Left forelimb (tissue), 1 donor: ENCODE measurements around the gene RFX3.
"Not testable (repeated sequence)": the region's sequence is repeated elsewhere in the genome, so short reads cannot be mapped to it uniquely, and the experiment has no call there.

ENCODE experiments used
- DNase-seq: peaks from one replicate; pipeline ENCODE4 v3.0.0-alpha.2; 2018; ENCODE audit warnings: low spot score

Gene RFX3

DNA sequence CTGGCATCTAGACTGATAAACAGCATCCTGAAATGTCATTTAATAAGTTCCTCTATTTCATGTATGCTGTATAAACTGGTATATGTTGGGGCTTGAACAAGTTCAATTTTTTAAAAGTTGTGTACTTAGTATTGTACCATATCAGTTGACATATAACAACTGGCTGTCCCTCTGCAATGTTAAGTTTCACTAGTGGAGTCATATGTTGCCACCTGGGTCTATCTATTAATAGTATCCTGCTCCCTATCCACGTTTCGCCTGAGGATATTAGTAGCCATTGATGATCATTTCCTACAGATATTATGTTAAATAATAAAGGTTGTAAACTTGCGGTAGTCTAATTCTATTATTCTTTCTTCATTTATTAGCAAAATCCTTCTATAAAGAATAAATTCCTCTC is 177.6 kb downstream of the RFX3 start:
- no peak for DNase-seq

DNA sequence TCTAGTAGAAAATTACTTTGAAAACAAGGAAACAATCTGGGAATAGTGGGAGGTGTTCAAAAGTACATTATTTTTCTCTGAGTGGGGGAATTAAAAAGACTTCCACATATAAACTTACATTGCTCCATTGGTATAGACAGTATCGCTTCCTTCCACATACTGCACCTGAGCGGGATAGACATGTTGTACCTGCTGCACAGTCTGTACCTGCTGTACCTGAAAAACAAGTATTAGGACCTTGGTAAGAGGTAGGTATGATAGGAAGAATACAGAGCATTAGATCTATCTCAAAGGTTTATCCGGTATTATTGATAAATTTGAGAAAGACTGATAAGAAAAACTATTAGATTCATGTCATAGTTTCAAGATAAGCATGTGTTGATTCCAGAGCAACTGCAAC is 179.3 kb downstream of the RFX3 start:
- DNase-seq, result no peak

DNA sequence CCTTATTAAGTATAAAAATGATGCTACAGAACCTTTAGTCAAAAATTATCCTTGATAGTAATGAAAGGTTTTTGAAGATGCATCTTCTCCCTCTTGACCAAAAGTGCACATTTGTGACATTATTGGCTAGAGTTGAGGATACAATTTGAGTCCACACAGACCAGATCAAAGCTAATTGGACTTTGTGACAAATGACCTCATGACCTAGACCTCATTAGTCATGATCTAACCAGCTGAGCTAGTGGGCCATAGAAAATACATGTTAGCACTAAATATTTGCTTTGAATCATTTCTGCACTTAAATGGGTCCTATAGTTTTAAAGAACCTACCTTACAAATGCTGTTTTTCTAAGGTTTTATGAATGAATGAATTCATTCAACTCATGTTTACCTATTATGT is 182.1 kb downstream of the RFX3 start:
- no peak for DNase-seq

DNA sequence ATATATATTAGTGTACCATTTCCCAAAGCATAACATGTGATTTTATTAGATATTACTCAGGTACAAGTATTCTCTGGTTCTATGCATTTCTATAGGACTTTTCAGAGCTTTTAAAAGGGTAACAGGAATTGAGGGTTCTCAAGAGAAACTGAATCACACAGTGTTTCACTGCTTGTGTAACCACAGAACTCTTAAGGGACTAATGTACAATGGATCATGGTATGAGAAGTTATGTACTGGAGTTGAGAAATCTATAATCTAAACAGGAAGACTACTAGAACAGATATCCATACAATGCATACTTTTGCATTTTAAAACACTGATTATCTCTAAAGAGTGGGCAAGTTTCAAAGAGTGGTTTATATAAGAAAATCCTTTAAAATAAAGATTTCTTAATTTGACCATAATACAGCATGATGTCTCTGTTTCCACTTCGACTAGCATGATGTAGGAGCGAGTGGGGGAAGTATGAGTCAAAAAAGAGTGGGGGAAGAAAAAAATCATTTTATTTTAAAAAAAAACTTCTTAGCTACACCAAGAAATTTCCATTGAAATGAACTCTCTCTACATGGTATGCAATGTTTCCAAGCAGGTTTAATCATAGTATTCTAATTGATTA is 183.5 kb downstream of the RFX3 start:
- no peak for DNase-seq

DNA sequence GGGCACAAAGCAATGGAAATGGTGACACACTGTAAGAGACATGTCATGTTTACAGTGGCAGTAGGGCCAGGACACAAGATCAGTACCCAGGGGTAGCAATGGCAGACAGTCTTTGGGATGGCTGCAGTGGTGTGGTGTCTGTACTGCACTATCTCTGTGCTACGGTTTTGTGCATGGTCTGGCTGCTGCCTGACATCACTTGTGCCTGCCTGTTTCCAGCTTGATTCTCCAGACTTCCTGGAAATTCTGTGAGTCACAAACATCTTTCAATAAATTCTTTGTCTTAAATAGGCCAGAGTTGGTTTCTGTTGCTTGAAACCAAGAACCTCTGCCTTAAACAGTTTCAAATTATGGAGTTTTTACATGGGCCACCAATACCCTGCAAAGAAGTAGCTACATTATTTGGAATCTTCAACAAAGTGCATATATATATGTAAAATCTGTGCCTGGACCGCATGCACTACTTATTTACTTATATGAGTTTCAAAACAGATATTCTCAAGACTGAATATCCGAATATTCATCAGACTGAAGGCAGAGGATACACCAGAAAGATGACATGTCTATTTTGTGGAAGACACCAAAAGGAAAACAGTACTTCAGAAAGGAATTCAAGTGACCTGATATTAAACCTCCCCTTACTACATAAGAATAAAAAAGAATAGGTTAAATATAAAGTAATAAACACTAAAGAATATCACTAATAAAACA is 188.1 kb downstream of the RFX3 start:
- no peak for DNase-seq

DNA sequence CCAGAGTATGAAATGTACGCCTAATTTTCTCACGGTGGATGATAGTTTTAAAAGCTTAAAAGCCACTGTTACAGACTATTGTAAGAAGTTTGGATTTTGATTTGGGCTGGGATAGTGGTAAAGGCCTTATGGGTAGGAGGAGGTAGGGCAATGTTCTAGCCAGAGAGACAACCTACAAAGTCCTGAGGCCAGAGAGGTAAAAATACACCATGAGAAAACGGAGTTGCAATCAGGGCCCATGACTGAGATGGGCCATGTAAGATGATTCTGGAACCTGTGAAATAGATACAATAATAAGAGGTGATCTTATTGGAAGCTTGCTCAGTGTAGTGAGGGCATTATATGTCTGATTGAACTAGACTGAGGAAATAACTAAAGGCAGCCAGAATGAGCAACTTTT is 188.8 kb downstream of the RFX3 start:
- no peak for DNase-seq

DNA sequence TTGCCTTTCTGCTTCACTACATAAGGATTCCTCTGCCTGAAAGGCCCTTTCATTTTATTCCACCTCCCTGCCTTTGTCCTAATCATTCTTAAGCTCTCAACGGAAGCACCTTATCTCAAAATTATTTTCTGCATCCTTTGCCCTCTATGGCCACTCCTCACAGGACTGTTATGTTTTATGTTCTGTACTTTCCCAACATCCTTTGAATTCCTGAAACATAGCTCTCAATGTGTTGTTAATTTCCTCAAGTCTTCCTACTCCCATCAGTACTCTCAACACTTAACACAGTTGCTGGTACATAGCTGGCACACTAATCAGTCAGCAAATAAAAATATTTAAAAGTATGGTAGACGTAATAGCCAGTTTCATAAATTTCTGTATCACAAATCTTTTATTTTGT is 193.0 kb downstream of the RFX3 start:
- no peak for DNase-seq

DNA sequence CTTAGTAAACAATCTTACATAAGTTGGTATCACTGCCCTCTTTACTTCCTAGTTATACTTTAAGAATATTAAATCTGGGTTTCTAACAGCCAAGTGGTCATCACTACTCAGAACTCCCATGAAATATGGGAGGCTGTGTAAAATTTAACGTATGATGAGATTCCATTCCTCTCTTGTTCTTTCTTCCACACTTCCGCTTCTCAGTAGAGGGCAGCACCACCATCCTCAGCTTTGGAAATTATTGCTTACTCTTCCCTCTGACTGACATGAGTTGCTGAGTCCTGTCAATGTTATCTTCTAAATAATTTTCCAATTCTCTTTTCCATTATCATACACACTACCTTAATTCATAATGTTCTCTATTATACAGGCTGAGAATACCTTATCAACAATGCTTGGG is 194.0 kb downstream of the RFX3 start:
- DNase-seq, result no peak

DNA sequence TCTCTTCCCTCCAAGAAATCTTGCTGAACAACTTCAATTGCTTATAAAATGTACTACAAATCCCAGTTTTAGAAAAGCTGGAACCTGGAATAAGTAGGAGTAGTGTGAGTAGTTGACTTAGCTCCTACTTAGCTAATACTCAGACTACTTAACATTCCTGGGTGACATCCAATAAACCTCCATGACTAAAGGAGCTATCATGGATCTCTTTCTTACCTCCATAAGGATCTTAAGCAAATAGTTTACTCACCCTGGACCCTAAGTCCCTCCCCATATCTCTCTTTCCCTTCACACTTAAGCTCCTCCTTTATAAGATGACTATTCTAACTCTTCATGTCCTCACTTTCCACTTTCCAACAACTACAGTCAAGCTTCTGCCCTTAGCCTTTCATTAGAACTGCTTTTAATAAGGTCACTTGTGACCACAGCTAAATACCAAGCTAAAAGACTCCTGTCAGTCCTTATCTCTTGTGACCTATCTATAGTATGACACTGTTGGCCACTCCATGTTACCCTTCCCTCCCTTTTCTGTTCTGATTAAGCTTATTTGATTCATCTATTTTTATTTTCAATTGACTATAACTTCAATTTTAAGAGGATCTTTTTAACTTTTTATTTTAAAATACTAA is 194.9 kb downstream of the RFX3 start:
- no peak for DNase-seq

DNA sequence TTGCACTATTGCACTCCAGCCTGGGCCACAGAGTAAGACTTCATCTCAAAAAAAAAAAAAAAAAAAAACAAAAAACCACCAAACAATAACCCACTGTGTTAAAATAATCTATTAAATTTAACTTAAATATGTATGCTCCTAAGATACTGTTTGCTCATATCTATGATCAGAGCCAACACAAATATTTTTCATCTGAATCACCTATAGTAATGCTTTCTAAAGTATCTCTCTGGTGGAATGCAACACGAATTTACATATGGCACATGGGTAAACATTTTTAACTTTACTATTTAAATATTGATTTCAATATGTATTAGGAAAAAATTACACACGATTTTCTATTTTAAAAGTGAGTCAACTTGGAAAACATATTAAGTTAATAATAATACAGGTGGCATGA is 196.4 kb downstream of the RFX3 start:
- DNase-seq, result no peak

DNA sequence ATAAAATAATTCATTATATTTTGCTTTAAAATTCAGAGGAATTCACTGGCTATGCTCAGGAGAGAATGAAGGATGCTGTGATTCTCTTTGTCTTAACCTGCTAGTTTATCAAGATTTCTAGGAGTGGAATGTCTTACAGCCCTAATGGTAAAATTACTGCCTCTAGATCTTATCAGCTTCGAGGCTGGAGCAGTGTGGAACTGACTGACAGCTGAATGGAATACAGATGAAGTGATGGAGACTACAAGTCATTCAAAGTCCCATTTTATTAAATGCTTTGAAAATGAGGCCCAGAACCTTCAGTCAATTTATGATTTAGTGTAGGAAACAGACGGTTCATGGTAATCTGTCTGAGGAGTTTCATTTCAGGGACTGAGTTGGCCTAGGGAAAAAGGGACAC is 202.1 kb downstream of the RFX3 start:
- no peak for DNase-seq

DNA sequence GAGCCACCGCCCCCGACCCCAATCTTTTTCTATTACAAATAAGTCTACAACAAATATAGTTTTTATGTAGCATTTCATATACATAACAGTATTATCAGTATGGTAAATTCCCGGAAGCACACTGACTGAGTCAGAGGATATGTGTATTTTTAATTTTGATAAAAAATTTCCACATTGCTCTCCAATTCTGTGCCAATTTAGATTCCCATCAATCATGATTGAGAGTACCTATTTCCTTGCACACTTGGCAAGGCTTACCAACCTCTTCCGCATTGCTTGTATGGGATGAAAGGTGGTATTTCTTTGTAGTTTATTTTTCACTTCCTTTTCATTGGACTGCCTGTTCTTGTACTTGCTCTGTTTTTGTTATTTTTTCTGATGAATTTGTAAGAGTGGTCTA is 204.6 kb downstream of the RFX3 start:
- no peak for DNase-seq

DNA sequence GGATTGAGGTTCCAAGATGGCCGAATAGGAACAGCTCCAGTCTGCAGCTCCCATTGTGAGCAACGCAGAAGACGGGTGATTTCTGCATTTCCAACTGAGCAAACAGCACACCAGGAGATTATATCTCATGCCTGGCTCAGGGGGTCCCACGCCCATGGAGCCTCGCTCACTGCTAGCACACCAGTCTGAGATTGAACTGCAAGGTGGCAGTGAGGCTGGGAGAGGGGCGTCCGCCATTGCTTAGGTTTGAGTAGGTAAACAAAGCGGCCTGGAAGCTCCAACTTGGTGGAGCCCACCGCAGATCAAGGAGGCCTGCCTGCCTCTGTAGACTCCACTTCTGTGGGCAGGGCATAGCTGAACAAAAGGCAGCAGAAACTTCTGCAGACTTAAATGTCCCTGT is 213.2 kb downstream of the RFX3 start:
- not testable (repeated sequence) for DNase-seq

DNA sequence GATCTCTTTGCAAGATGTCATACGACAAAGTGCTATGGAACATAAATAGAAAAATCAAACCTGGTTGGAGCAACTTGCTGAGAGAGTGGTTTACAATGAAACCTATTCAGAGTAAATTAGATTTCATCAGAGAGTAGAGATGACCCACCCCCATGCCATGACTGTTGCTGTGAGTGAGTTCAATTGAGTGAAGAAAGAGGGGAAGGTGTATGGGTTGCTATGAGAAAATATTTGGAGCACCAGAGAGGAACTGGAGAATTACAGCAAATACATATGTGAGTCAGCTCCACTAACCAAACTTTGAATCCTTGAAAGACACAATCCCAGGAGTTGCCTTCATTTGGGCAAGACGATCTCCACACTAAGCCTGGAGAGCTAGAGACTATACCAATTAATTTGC is 217.2 kb downstream of the RFX3 start:
- no peak for DNase-seq

DNA sequence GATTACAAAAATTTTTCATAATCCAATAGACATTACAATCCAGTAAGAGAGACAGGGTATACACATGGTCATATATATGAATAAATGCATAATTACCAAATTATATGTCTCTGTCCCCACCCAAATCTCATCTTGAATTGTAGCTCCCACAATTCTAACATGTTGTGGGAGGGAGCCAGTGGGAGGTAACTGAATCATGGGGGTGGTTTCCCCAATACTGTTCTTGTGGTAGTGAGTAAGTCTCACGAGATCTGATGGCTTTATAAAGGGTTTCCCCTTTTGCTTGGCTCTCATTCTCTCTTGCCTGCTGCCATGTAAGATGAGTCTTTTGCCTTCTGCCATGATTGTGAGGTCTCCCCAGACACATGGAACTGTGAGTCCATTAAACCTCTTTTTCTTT is 221.4 kb downstream of the RFX3 start:
- not testable (repeated sequence) for DNase-seq

DNA sequence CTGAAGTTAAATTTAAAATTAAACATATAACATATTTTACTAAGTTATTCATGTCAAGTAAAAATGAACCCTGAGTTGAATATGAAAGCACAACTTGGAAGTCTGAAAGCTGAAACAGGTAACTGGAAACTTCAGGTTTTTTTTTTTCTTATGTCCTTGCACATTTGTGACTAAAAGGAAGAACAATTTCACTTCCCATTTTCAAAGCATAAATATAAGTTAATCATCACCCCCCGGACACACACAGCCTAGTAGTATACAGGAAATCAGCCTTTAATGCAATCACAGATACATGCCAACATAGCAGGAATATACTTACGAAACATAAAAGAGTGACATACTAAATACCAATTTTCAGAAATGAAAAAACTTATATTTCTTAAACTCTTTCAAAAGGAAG is 225.9 kb downstream of the RFX3 start:
- no peak for DNase-seq

DNA sequence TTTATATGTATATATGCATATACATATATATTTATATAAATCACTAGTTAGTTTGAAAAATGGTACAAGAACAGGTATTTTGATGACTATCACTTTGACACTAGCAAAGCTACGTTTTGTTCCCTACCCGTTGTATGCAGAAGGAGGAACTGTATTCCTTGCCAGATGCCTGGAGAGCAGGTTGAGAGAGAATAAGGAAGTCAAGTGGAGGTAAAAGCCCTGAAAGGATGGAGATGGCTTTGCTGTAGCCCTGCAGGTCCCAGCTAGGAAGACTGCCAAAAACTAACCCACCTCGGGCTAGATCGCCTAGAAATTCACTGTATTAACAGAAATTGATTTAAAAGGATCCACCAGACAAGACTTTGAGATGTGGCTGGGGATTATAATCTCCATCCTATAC is 229.3 kb downstream of the RFX3 start:
- no peak for DNase-seq

DNA sequence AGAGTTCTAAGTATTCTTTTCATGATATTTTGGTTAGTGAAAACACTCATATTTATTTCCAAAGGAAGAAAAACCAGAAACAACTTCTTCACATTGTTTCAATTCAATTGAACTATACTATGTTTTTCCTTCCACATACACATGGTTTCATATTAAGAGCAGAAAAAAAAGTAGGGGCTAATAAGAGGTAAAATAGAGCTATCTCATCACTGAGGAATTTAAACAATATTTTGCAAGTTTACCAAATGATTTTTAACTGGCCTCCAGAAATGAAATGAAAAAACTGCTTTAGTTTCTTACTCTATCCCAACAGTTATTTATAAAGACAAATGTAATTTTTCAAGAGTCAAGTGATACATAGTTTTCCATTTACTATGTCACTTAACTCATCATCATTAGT is 233.5 kb downstream of the RFX3 start:
- no peak for DNase-seq

DNA sequence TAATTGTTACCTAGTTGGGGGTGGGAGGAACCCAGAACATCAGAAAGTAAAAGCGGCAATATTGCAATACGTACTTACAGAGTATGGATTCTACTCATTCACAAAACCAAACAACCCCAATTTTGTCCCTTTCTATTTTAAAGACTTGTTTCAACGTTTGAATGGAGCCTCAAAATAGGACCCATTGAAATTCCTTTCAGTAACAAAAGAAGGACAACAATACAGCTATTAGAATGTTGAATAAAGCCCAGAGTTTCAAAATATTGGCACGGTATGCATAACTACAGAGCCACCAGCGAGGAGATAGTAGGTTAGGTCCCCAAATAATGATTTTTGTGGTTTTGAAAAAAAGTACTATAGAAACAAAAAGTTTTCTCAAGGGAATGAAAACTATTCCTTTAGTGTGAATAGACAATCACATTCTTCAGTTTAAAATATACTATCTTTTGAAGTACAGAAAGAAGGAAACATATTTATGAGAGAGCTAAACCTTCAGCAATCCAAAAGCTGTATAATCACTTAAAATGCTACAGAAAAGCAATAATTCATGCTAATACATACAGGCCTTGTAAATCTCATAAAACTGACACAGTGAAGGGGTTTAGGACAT is 235.5 kb downstream of the RFX3 start:
- no peak for DNase-seq

DNA sequence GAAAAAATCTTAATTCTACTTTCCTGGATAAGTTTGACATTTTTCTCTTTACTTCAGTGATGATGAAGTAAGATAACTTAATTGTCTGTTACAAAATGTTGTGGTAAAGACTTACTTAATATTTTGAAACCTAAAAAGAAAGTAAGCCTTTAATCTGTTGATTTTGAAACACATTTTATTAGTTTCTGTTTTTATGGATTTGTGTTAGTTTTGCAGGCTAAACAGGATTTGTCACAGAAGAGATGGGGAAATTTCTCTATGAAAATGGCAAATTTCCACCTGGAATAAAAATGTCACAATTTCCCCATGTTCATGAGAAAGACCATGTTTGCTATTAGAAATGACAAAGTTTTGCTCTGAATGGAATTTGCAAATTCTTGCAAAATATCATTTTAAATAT is 237.1 kb downstream of the RFX3 start:
- DNase-seq, result no peak

DNA sequence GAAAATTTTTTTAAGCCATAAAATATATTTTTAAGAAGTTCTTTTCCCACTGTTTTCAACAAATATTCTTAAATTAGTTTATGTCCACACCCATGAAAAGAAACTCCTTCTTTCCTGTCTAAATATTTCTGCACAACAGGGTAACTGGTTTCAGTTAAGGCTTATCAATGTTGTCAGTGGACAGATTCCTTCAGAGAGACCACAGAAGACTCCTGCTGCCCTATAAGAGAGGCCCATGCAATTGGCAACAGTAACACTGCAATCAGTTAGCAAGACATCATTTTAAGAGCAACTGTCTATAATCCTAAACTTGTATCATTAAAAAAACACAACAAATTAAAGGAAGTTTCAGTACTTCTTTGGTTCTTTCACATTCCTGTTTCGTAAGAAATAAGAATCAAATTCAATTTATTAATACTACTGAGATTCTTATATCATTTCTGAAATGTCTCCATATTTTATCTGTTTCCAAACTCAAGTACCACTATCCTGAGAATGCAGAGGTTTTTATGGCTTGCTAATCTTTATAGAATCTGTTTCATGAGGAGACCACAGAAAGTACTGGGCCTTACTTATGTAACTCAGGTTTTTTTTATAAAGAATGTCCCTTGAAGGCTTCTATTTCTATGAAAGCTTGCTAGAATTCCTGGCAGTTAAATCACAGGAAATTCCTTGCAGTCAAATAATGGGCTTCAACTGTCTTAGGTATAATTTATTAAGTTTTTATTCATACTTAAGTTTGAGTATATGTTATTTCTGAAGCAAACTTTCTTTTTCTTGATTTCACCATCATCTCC is 240.2 kb downstream of the RFX3 start:
- DNase-seq, result no peak

DNA sequence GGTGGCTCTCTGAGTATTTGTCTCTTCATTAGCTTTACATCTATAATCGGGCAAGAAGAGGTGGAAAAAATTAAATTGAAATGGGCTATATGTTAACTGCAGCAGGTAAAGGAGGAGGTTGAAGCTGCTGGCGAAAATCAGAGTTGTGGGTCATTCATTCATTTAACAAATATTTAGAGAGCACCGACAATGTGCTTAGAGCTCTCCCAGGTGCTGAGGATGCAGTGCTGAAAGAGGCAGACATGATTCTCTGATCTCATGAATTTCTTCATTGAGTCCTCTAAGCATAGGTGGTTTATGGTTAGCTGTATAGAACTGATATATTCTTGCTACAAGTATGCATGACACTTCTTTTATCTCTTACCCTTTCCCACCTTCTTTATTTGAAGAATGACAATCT is 243.4 kb downstream of the RFX3 start:
- DNase-seq, result no peak

DNA sequence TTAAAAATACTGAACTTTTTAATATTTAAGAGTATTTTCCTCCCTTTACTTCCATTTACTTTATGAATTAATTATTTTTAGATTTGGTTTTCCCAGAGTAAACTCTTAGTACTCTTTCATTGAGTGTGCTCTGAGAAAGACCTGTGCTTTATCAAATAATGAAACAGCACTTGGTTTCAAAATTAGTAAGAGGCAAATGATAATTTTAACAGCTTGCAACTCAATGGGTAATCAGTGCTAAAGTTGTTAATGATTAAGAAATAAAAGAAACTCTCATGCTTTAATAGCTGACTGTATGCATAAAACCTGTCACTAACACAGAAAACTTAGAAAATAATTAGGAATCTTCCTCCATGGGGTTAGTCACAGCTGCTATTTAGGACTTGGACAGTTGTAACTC is 244.4 kb downstream of the RFX3 start:
- no peak for DNase-seq
